GM23248 (cell line): ENCODE data around the gene CIAO2A. TPM values are rescaled to one million over a fixed set of nuclear protein-coding genes. Genes with fewer than 3 reads are reported as not detected.

Source experiments
- DNase-seq: peaks from one replicate; pipeline ENCODE4 v3.0.0-alpha.2; 2015
- H2AFZ ChIP-seq: fragments of 200-600 bp; sonication (generic); 2 replicates; pipeline ENCODE4 v1.6.1; 2016; ENCODE audit warnings: antibody characterized with exemption
- H3F3A ChIP-seq: fragments of 200-600 bp; sonication (generic); 2 replicates; pipeline ENCODE4 v1.6.1; 2016; ENCODE audit warnings: mild to moderate bottlenecking, antibody characterized with exemption, mixed run types; ENCODE audit not compliant: insufficient read depth
- H3K27ac ChIP-seq: fragments of 200-600 bp; sonication (generic); 2 replicates; pipeline ENCODE4 v1.5.1; 2016; ENCODE audit warnings: mild to moderate bottlenecking
- H3K27me3 ChIP-seq: fragments of 200-600 bp; sonication (generic); replicated peaks from 2 replicates; pipeline ENCODE4 v1.6.1; 2016; ENCODE audit warnings: mild to moderate bottlenecking; ENCODE audit not compliant: insufficient read depth
- H3K36me3 ChIP-seq: fragments of 200-600 bp; sonication (generic); 2 replicates; pipeline ENCODE4 v1.6.1; 2016; ENCODE audit warnings: low read depth, mild to moderate bottlenecking
- H3K4me1 ChIP-seq: fragments of 200-600 bp; sonication (generic); 2 replicates; pipeline ENCODE4 v1.6.1; 2016; ENCODE audit warnings: mild to moderate bottlenecking; ENCODE audit not compliant: insufficient read depth
- H3K4me2 ChIP-seq: fragments of 200-600 bp; sonication (generic); one replicate; pipeline ENCODE4 v1.6.1; 2016; ENCODE audit warnings: mild to moderate bottlenecking; ENCODE audit not compliant: unreplicated experiment
- H3K4me3 ChIP-seq: fragments of 200-600 bp; sonication (generic); 2 replicates; pipeline ENCODE4 v1.5.1; 2016; ENCODE audit warnings: mild to moderate bottlenecking
- H3K79me2 ChIP-seq: fragments of 200-600 bp; sonication (generic); 2 replicates; pipeline ENCODE4 v1.6.1; 2016; ENCODE audit warnings: mild to moderate bottlenecking; ENCODE audit not compliant: insufficient read depth
- H3K9ac ChIP-seq: fragments of 200-600 bp; sonication (generic); 2 replicates; pipeline ENCODE4 v1.6.1; 2016; ENCODE audit warnings: mild to moderate bottlenecking
- H3K9me2 ChIP-seq: fragments of 200-600 bp; sonication (generic); 2 replicates; pipeline ENCODE4 v1.6.1; 2016; ENCODE audit warnings: mixed run types, mild to moderate bottlenecking, moderate library complexity; ENCODE audit not compliant: insufficient read depth
- H3K9me3 ChIP-seq: fragments of 200-600 bp; sonication (generic); one replicate; pipeline ENCODE4 v1.6.1; 2017; ENCODE audit warnings: low read depth
- H4K20me1 ChIP-seq: fragments of 200-600 bp; sonication (generic); 2 replicates; pipeline ENCODE4 v1.6.0; 2016; ENCODE audit not compliant: insufficient read depth
- EZH2 ChIP-seq: fragments of 200-600 bp; sonication (generic); IDR thresholded peaks from 2 replicates; pipeline ENCODE4 v1.6.1; 2018; ENCODE audit warnings: antibody characterized with exemption, mild to moderate bottlenecking; ENCODE audit not compliant: insufficient read depth, poor library complexity, severe bottlenecking
- EZH2phosphoT487 ChIP-seq: fragments of 200-600 bp; sonication (generic); IDR thresholded peaks from 2 replicates; pipeline ENCODE4 v1.6.1; 2018; ENCODE audit warnings: antibody characterized with exemption, moderate library complexity, mild to moderate bottlenecking, low read depth; ENCODE audit not compliant: insufficient read depth
- WGBS, 2 experiments: methylation state at CpG; one replicate each; pipeline ENCODE4 v1.1.6; 2015 to 2017; ENCODE audit warnings: low lambda C conversion rate in 2 of 2, low coverage in 1 of 2; ENCODE audit errors: missing lambda C conversion rate in 2 of 2; 5-methylcytosine and 5-hydroxymethylcytosine counted together
- in situ Hi-C: fragments of 300-500 bp; cut with MboI; formaldehyde crosslinking; loops from 2 replicates; pipeline ENCODE4 v1.15.0; 2020
- polyA plus RNA-seq: library from polyadenylated mRNA; unstranded; fragments of >200 nt; fragmentation: Nextera tagmentation; extraction: Ambion mirVana; gene quantifications from 2 replicates; pipeline ENCODE4 v1.2.1, GENCODE V29; 2016
- total RNA-seq: library from RNA; depleted of rRNA; stranded (reverse); fragments of >200 nt; shearing (Covaris generic); gene quantifications from 2 replicates; pipeline ENCODE4 v1.2.3, GENCODE V29; 2014; rRNA removed

The CIAO2A gene
- 40.5 and 53.9 TPM in 2 replicates for total RNA-seq
- polyA plus RNA-seq, result 93.2 and 93.8 TPM in 2 replicates

DNA sequence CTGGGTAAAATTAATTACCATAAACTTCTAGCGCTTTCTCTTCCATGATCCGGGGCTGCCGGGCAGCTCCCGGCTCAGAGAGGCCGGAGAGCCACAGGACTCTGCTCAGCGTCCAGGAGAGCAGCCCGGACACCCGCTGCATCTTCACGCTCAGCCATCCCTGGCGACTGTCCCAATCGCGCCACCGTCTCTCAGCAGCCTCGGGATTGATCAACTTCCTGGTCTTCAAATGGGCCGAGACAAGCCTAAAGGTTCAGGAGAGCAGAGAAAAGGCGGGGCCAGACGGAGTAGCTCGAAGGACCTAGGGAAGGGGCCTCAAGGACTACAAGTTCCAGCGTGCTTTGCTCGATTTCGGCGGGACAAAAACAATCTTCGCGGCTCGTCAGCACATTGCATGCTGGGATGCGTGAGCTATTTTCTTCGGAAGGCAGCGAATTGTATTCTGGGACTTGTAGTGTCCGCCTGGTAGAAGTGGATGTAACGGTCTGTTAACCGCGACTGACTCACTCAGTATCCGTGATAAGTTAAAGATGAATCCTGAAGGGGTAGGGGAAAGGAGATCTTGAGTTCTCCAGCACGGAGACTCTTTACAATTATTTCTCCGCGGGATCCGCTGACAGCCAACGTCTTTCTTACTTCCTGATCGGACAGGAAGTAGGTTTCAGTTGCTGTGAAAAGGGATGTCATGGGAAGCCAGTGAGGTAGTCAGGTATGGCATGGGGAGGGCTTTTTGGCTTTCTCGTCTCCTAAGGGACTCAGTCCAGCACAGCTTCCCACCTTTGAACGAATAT is at the start of gene CIAO2A:
CIAO2A (minus strand) TSS at position 212 of the 791 bp plus-strand sequence; CDS start at position 142, 70 bp downstream.
- H3K36me3 ChIP-seq, result 0 out of 2 replicates have a peak, but pooled peaks cover 3% of the 10 kb centered on the region
- no peaks in the 10 kb centered on the region for H3K9me3 ChIP-seq
- peaks cover 84% of the 10 kb centered on the region for H3K79me2 ChIP-seq
- no peak for TF ChIP-seq EZH2
- no peak for TF ChIP-seq EZH2phosphoT487
- in situ Hi-C loops, result no loop called here
- H3K4me1 ChIP-seq, result peaks cover 26% of the 10 kb centered on the region
- peak within 1 kb of the TSS; percentile 89 for H3K9ac ChIP-seq
- peak within 1 kb of the TSS; percentile 78 for H3K27ac ChIP-seq
- peak; percentile 99 for DNase-seq
- peak within 1 kb of the TSS; percentile 94 for H3K4me3 ChIP-seq
- no peaks in the 10 kb centered on the region for H3K9me2 ChIP-seq
- peak within 1 kb of the TSS; percentile 96 for H2AFZ ChIP-seq
- H3K4me2 ChIP-seq, result peak within 1 kb of the TSS; percentile 96
- peaks cover 22% of the 10 kb centered on the region for H3F3A ChIP-seq
- 0 to 1% methylated on average over 41 of the region's 41 CpGs for WGBS, 2 experiments
- no peaks in the 10 kb centered on the region for H4K20me1 ChIP-seq
- no peaks in the 10 kb centered on the region for H3K27me3 ChIP-seq

DNA sequence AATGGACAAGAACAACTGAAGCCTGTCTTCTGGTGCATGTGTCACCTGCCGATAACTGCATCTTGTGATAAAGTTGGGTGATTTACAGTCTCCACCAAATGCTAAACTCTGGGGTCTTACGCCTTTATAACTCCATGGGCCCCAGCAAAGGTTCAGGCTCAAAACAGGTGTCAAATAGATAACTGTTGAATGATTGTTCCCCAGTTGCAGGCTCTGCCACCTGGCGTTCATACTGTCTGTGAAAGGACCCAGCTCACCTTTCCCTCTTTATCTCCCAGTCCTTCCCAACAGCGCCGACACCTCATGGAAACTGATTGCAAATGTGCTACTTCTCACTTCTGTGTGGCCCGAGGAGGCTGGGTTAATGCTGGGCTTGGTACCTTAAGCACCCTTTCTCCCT is 49.6 kb upstream of the CIAO2A start:
- no peak overlapping the region for H2AFZ ChIP-seq
- TF ChIP-seq EZH2, result no peak
- TF ChIP-seq EZH2phosphoT487, result no peak
- DNase-seq, result no peak
- no peaks in the 10 kb centered on the region for H4K20me1 ChIP-seq
- H3K36me3 ChIP-seq, result peaks cover 16% of the 10 kb centered on the region; the same call in 1 of the 2 replicates
- H3K9ac ChIP-seq, result no peak overlapping the region
- no peaks in the 10 kb centered on the region for H3K9me2 ChIP-seq
- 97 to 98% methylated on average over 6 of the region's 6 CpGs for WGBS, 2 experiments
- H3F3A ChIP-seq, result no peaks in the 10 kb centered on the region
- H3K27ac ChIP-seq, result no peak overlapping the region
- H3K4me2 ChIP-seq, result no peak overlapping the region
- H3K79me2 ChIP-seq, result no peaks in the 10 kb centered on the region
- in situ Hi-C loops, result no loop called here
- H3K9me3 ChIP-seq, result no peaks in the 10 kb centered on the region
- no peak overlapping the region for H3K4me3 ChIP-seq
- H3K4me1 ChIP-seq, result no peaks in the 10 kb centered on the region
- H3K27me3 ChIP-seq, result no peaks in the 10 kb centered on the region

- no peaks in the 10 kb centered on the region for H3K9me3 ChIP-seq
- no peaks in the 10 kb centered on the region for H4K20me1 ChIP-seq
- H3K36me3 ChIP-seq, result peaks cover 23% of the 10 kb centered on the region
- H3K27me3 ChIP-seq, result no peaks in the 10 kb centered on the region
- WGBS, 2 experiments, result 94 to 98% methylated on average over 8 of the region's 8 CpGs
- H3K79me2 ChIP-seq, result no peaks in the 10 kb centered on the region
- no peak overlapping the region for H3K4me2 ChIP-seq
- no peaks in the 10 kb centered on the region for H3K9me2 ChIP-seq
- H3K4me1 ChIP-seq, result no peaks in the 10 kb centered on the region
- TF ChIP-seq EZH2phosphoT487 (no peak), EZH2 (no peak)
- in situ Hi-C loops, result no loop called here
- no peak for DNase-seq
- H3F3A ChIP-seq, result no peaks in the 10 kb centered on the region
- no peak overlapping the region for H3K9ac ChIP-seq
- no peak overlapping the region for H2AFZ ChIP-seq
- H3K27ac ChIP-seq, result no peak overlapping the region
- no peak overlapping the region for H3K4me3 ChIP-seq
Measured at GRCh38 chr15:64141798-64142512, 48.3 kb upstream of the CIAO2A start.

GRCh38 chr15:64138331-64138941 is 44.8 kb upstream of the CIAO2A start:
- Histone ChIP-seq H3K4me3 (no peak overlapping the region), H3K9me2 (no peaks in the 10 kb centered on the region), H2AFZ (no peak overlapping the region), H3K27me3 (no peaks in the 10 kb centered on the region), H3K9me3 (no peaks in the 10 kb centered on the region), H3K27ac (no peak overlapping the region), H3K79me2 (no peaks in the 10 kb centered on the region), H4K20me1 (no peaks in the 10 kb centered on the region), H3K4me1 (no peaks in the 10 kb centered on the region), H3F3A (no peaks in the 10 kb centered on the region), H3K36me3 (peaks cover 33% of the 10 kb centered on the region), H3K4me2 (no peak overlapping the region), H3K9ac (no peak overlapping the region)
- no peak for DNase-seq
- WGBS, 2 experiments, result 70 to 72% methylated on average over 4 of the region's 4 CpGs
- in situ Hi-C loops, result no loop called here
- no peak for TF ChIP-seq EZH2
- no peak for TF ChIP-seq EZH2phosphoT487
